Mucosa of stomach (tissue), 1 donor: ENCODE data around the gene GPR183.
"Not testable (repeated sequence)": the region's sequence is repeated elsewhere in the genome, so short reads cannot be mapped to it uniquely, and the experiment has no call there.

Experiments used
- H3K27me3 ChIP-seq: one replicate; pipeline ENCODE4 v1.7.0; 2013; ENCODE audit warnings: mild to moderate bottlenecking, low read length; ENCODE audit not compliant: control insufficient read depth, insufficient read depth
- H3K36me3 ChIP-seq: one replicate; pipeline ENCODE4 v1.7.0; 2013; ENCODE audit warnings: low read length; ENCODE audit not compliant: control insufficient read depth, insufficient read depth
- H3K4me1 ChIP-seq: one replicate; pipeline ENCODE4 v1.7.0; 2013; ENCODE audit warnings: mild to moderate bottlenecking, low read length; ENCODE audit not compliant: control insufficient read depth, insufficient read depth
- H3K4me3 ChIP-seq: one replicate; pipeline ENCODE4 v1.7.0; 2013; ENCODE audit warnings: low read length
- H3K9ac ChIP-seq: one replicate; pipeline ENCODE4 v1.7.0; 2013; ENCODE audit warnings: mild to moderate bottlenecking, low read length, moderate library complexity
- H3K9me3 ChIP-seq: one replicate; pipeline ENCODE4 v1.7.0; 2013; ENCODE audit warnings: mild to moderate bottlenecking, low read length, moderate library complexity; ENCODE audit not compliant: control insufficient read depth
- donor health status: Pancreatic carcinoma.

Gene GPR183

DNA sequence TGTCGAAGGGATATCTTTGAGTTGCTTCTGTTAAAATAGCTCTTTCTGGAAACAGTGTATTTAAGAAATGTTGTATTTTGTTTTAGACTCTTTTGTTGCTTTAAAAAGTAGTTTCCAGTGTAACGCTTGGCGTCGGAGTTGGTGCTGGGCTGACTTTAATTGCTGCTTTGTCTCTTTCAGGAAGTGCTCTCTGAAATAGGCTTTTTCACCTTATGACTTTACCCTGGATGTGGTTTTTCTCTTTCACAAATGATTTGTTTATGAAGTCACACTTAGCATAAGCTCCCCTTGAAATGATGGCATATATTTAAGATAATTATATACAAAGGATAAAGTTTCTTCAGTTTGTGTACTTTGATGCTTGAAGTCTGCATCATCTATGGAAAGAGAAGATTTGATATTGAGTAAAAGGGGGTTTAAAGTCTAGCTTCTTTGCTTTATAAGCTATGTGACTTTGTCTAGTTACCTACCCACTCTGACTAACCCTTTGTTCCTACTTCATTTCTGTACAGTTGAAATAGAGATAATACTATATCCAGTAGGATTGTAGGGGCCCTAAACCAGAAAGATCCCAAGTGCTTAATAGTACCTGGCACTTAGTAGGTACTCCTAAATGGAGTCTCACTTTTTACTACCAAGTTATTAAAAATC, 48.9 kb downstream of the GPR183 start, which contains the start of gene GPR18:
TSS of gene GPR18 (minus strand) at position 170 of the 651 bp plus-strand sequence. CDS start 2,507 bp downstream, outside the sequence.
- H3K4me1 ChIP-seq: no peaks in the 10 kb centered on the region
- H3K9me3 ChIP-seq: no peaks in the 10 kb centered on the region
- H3K9ac ChIP-seq: no peak within 1 kb of the TSS
- no peaks in the 10 kb centered on the region for H3K27me3 ChIP-seq
- no peaks in the 10 kb centered on the region for H3K36me3 ChIP-seq
- H3K4me3 ChIP-seq: no peak within 1 kb of the TSS

DNA sequence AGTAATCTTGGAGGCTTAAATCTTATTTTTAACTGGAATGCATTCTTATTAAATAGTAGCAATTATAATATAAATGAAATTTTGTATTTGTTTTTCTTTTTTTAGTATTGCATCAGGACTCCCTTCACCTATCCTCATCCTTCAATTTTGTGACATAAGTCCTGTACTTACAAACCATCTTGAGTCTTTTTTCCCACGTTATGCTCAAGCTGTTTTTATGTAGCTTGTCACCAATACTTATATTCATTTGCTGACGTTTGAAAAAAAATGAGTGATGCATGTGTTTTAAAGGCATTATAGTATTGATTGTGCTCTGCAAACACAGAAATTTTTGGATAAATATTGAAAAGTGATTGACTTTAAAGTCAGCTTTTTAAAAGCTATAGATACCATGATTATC, 49.9 kb downstream of the GPR183 start:
- no peak overlapping the region for H3K4me3 ChIP-seq
- H3K9me3 ChIP-seq: no peaks in the 10 kb centered on the region
- H3K4me1 ChIP-seq: no peaks in the 10 kb centered on the region
- H3K9ac ChIP-seq: no peak overlapping the region
- no peaks in the 10 kb centered on the region for H3K36me3 ChIP-seq
- no peaks in the 10 kb centered on the region for H3K27me3 ChIP-seq

DNA sequence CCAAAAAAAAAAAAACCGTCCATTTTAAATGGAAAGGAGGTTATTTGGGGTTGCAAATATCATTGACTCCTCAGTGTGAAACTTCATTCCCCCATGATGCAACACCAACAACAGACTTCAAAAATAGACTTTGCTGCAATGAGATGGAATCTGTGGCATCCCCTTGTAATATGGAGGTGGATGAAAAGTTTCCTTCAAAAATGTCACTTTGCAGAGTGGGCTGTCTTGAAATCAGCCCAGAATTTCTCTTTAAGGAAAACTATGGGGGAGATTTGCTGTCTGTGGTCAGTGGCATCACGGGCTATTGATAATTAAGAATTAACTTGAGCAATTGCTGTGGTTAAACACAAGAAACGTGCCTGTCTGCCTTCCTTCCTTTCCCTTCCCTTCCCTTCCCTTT, 50.5 kb downstream of the GPR183 start:
- Histone ChIP-seq H3K4me3 (no peak overlapping the region), H3K9ac (no peak overlapping the region), H3K27me3 (no peaks in the 10 kb centered on the region), H3K4me1 (no peaks in the 10 kb centered on the region), H3K9me3 (no peaks in the 10 kb centered on the region), H3K36me3 (no peaks in the 10 kb centered on the region)

DNA sequence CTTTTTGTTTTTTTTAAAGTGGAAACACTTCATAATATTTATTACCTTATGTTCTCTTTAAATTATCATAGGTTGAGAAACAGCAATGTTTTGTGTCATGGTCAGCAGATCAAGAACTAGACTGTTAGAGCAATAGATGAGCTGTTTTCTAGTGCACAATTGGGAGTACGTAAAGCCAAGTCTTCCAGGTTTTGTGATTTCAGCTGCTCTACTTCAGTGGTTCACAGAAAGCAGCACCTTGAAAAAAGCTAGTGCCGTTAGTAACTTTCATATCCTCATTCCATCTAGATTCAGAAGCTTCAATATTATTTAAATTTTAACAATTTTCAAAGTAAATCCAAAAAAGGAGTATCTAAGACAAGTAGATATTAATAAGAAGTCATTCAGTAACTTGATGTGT, 50.9 kb downstream of the GPR183 start:
- H3K9ac ChIP-seq: no peak overlapping the region
- H3K9me3 ChIP-seq: no peaks in the 10 kb centered on the region
- no peak overlapping the region for H3K4me3 ChIP-seq
- no peaks in the 10 kb centered on the region for H3K4me1 ChIP-seq
- H3K36me3 ChIP-seq: no peaks in the 10 kb centered on the region
- H3K27me3 ChIP-seq: no peaks in the 10 kb centered on the region

DNA sequence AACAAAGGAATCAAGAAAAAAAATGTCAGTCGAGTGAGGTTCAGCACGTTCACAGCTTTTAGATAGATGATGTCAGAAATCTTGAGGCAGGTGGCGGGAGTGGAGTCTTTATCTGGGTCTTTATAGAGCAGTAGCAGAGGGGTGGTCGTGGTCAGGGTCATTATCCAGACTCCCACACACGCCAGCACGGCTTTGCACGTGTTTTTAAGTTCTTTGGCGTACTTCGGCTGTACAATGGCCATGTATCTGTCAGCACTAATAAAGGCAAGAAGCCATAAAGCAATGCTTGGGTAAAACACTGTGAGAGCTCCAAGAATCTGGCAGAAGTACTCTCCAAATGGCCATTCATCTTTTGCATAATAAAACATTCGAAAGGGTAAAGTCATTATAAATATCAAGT, 51.9 kb downstream of the GPR183 start:
- Histone ChIP-seq H3K27me3 (no peaks in the 10 kb centered on the region), H3K36me3 (no peaks in the 10 kb centered on the region), H3K9me3 (no peaks in the 10 kb centered on the region), H3K9ac (no peak overlapping the region), H3K4me3 (no peak overlapping the region), H3K4me1 (no peaks in the 10 kb centered on the region)

DNA sequence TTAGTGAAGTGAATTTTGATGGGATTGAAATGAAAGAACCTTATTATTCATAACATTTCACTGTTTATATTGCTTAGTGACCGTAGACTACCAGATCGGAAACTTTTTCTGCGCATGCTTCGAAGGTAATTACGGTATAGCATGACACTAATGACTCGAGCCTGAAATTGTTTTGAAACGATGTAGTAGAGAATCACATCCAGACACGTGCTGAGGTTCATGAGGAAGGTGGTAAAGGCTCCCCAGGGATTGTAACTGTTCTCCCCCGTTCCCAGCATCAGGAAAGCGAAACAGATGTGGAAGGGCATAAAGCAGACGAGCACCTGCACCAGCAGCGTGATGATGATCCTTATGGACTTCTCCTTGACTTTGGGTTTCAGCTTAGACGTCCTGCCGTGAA, 52.4 kb downstream of the GPR183 start:
- H3K27me3 ChIP-seq: no peaks in the 10 kb centered on the region
- H3K4me3 ChIP-seq: no peak overlapping the region
- no peaks in the 10 kb centered on the region for H3K9me3 ChIP-seq
- H3K4me1 ChIP-seq: no peaks in the 10 kb centered on the region
- H3K9ac ChIP-seq: no peak overlapping the region
- no peaks in the 10 kb centered on the region for H3K36me3 ChIP-seq

GRCh38 chr13:99251921-99252320, 55.3 kb downstream of the GPR183 start:
- no peaks in the 10 kb centered on the region for H3K36me3 ChIP-seq
- H3K27me3 ChIP-seq: no peaks in the 10 kb centered on the region
- no peaks in the 10 kb centered on the region for H3K4me1 ChIP-seq
- H3K9me3 ChIP-seq: no peaks in the 10 kb centered on the region
- H3K9ac ChIP-seq: no peak overlapping the region
- H3K4me3 ChIP-seq: no peak overlapping the region

- no peak overlapping the region for H3K9ac ChIP-seq
- H3K4me1 ChIP-seq: no peaks in the 10 kb centered on the region
- H3K4me3 ChIP-seq: no peak overlapping the region
- no peaks in the 10 kb centered on the region for H3K27me3 ChIP-seq
- H3K36me3 ChIP-seq: no peaks in the 10 kb centered on the region
- H3K9me3 ChIP-seq: no peaks in the 10 kb centered on the region
These were observed 56.0 kb downstream of the GPR183 start for GRCh38 chr13:99250982-99251825.

DNA sequence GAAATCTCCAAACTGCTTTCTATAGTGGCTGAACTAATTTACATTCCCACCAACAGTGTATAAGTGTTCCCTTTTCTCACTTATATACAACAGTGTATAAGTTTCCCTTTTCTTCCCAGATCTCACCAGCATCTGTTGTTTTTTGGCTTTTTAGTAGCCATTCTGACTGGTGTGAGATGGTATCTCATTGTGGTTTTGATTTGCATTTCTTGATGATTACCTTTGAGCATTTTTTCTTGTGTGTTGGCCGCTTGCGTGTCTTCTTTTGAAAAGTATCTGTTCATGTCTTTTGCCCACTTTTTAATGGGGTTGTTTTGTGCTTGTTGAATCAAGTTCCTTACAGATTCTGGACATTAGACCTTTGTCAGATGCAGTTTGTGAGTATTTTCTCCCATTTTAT, 57.6 kb downstream of the GPR183 start:
- H3K9me3 ChIP-seq, H3K4me1 ChIP-seq, H3K4me3 ChIP-seq, H3K36me3 ChIP-seq, H3K27me3 ChIP-seq, H3K9ac ChIP-seq: not testable (repeated sequence)

GRCh38 chr13:99249178-99249577, 58.0 kb downstream of the GPR183 start:
- not testable (repeated sequence) for H3K9ac ChIP-seq, H3K36me3 ChIP-seq, H3K9me3 ChIP-seq, H3K4me3 ChIP-seq, H3K27me3 ChIP-seq, H3K4me1 ChIP-seq

DNA sequence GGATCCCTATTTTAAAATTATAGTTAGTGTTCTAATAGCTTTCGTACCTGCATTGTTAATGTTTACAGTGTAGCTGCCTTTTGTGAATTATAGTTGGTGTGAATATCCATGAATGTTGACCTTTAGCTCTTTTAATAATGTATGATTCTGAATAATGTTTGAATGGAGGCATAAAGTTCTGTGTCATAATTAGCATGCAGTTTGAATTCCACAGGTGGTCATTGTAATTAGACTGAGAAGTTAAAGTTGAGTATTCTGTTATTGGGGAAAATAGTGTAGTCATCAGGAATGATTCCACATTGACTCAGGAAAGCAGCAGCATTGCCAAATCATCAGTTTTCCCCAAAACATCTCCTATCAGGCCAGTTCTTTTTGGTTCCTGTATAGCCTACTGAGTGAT, 61.1 kb downstream of the GPR183 start:
- no peak overlapping the region for H3K9ac ChIP-seq
- no peaks in the 10 kb centered on the region for H3K4me1 ChIP-seq
- no peaks in the 10 kb centered on the region for H3K27me3 ChIP-seq
- no peaks in the 10 kb centered on the region for H3K9me3 ChIP-seq
- H3K4me3 ChIP-seq: no peak overlapping the region
- H3K36me3 ChIP-seq: no peaks in the 10 kb centered on the region
